Activated T-helper 1 cell treated with Interleukin-2 at 50 U/mL for 16 hours (primary cell): ENCODE measurements around the gene DCLRE1A.
A peak's percentile ranks its signal among the peaks of the same experiment; 100 is the strongest.
"Not testable (repeated sequence)": the region's sequence is repeated elsewhere in the genome, so short reads cannot be mapped to it uniquely, and the experiment has no call there.

Experiments
- DNase-seq: peaks from one replicate; pipeline ENCODE4 v3.0.0-alpha.2; 2020; ENCODE audit warnings: low read depth

DCLRE1A gene

GRCh38 chr10:113857210-113857609 is 3.3 kb upstream of the DCLRE1A start:
- no peak for DNase-seq

- no peak for DNase-seq
These were observed 2.7 kb upstream of the DCLRE1A start for GRCh38 chr10:113856563-113856962.

- DNase-seq, result peak; percentile 23
These were observed 1.1 kb upstream of the DCLRE1A start for GRCh38 chr10:113854761-113855588.

- no peak for DNase-seq
These were observed 287 bp downstream of the DCLRE1A start for GRCh38 chr10:113853578-113854012.

GRCh38 chr10:113849946-113850345 is 3.9 kb downstream of the DCLRE1A start:
- no peak for DNase-seq

GRCh38 chr10:113849140-113849803 is 4.6 kb downstream of the DCLRE1A start:
- no peak for DNase-seq

- DNase-seq, result no peak
These were observed 7.8 kb downstream of the DCLRE1A start for GRCh38 chr10:113846036-113846435.

GRCh38 chr10:113843972-113844485 is 9.9 kb downstream of the DCLRE1A start:
- no peak for DNase-seq

GRCh38 chr10:113842171-113842570 is 11.7 kb downstream of the DCLRE1A start:
- no peak for DNase-seq

- DNase-seq, result not testable (repeated sequence)
These were observed 25.3 kb downstream of the DCLRE1A start for GRCh38 chr10:113828567-113828966.

- no peak for DNase-seq
These were observed 28.1 kb downstream of the DCLRE1A start for GRCh38 chr10:113825791-113826190.

GRCh38 chr10:113823389-113823788 is 30.5 kb downstream of the DCLRE1A start:
- DNase-seq, result no peak

GRCh38 chr10:113822174-113822573 is 31.7 kb downstream of the DCLRE1A start:
- no peak for DNase-seq

GRCh38 chr10:113821306-113821705 is 32.6 kb downstream of the DCLRE1A start:
- DNase-seq, result not testable (repeated sequence)

GRCh38 chr10:113820507-113820906 is 33.4 kb downstream of the DCLRE1A start:
- no peak for DNase-seq

- no peak for DNase-seq
These were observed 33.9 kb downstream of the DCLRE1A start for GRCh38 chr10:113819989-113820388.

GRCh38 chr10:113814700-113815099 is 39.2 kb downstream of the DCLRE1A start:
- DNase-seq, result not testable (repeated sequence)

GRCh38 chr10:113808168-113808567 is 45.7 kb downstream of the DCLRE1A start:
- no peak for DNase-seq

- DNase-seq, result no peak
These were observed 47.4 kb downstream of the DCLRE1A start for GRCh38 chr10:113806503-113806902.

GRCh38 chr10:113802997-113803396 is 50.9 kb downstream of the DCLRE1A start:
- no peak for DNase-seq

- no peak for DNase-seq
These were observed 52.3 kb downstream of the DCLRE1A start for GRCh38 chr10:113801569-113801968.

- no peak for DNase-seq
These were observed 62.2 kb downstream of the DCLRE1A start for GRCh38 chr10:113791691-113792090.

- no peak for DNase-seq
These were observed 65.2 kb downstream of the DCLRE1A start for GRCh38 chr10:113788604-113789083.
